WTC11 (cell line): ENCODE data around the gene NR0B2. TPM values are rescaled to one million over a fixed set of nuclear protein-coding genes. Genes with fewer than 3 reads are reported as not detected.

Experiments used
- AR ChIP-seq: fragments of 250-450 bp; sonication (Bioruptor Pico); IDR thresholded peaks from 2 replicates; pipeline ENCODE4 v1.9.0; 2021; ENCODE audit warnings: mild to moderate bottlenecking
- ARID4B ChIP-seq: sonication (generic); formaldehyde crosslinking; IDR thresholded peaks from 2 replicates; pipeline ENCODE4 v1.8.0; 2023; ENCODE audit warnings: missing genetic modification reagents, mild to moderate bottlenecking, borderline replicate concordance
- FOXK1 ChIP-seq: sonication (generic); formaldehyde crosslinking; IDR thresholded peaks from 2 replicates; pipeline ENCODE4 v1.8.0; 2022; ENCODE audit warnings: mild to moderate bottlenecking, moderate library complexity, missing genetic modification reagents
- FOXP1 ChIP-seq: sonication (generic); formaldehyde crosslinking; IDR thresholded peaks from 2 replicates; pipeline ENCODE4 v1.8.0; 2022; ENCODE audit warnings: missing genetic modification reagents, mild to moderate bottlenecking, moderate library complexity, borderline replicate concordance
- GABPB1 ChIP-seq: sonication (generic); formaldehyde crosslinking; IDR thresholded peaks from 2 replicates; pipeline ENCODE4 v1.8.1; 2023; ENCODE audit warnings: mild to moderate bottlenecking, missing genetic modification reagents
- GRHL2 ChIP-seq: fragments of 250-450 bp; sonication (Bioruptor Pico); IDR thresholded peaks from 2 replicates; pipeline ENCODE4 v1.8.0; 2022; ENCODE audit warnings: mild to moderate bottlenecking, moderate library complexity; ENCODE audit not compliant: insufficient replicate concordance, severe bottlenecking
- HMGA2 ChIP-seq: fragments of 250-450 bp; sonication (Bioruptor Pico); IDR thresholded peaks from 2 replicates; pipeline ENCODE4 v1.4.0; 2021; ENCODE audit warnings: mild to moderate bottlenecking, moderate library complexity
- HMGXB4 ChIP-seq: sonication (generic); formaldehyde crosslinking; IDR thresholded peaks from 2 replicates; pipeline ENCODE4 v1.8.1; 2023; ENCODE audit warnings: mild to moderate bottlenecking, moderate library complexity, missing genetic modification reagents
- IRF1 ChIP-seq: sonication (generic); formaldehyde crosslinking; IDR thresholded peaks from 2 replicates; pipeline ENCODE4 v1.8.0; 2023; ENCODE audit warnings: missing genetic modification reagents
- MYBL2 ChIP-seq: sonication (generic); formaldehyde crosslinking; IDR thresholded peaks from 2 replicates; pipeline ENCODE4 v1.8.1; 2023; ENCODE audit warnings: mild to moderate bottlenecking, moderate library complexity, missing genetic modification reagents
- NFATC4 ChIP-seq: fragments of 250-450 bp; sonication (Bioruptor Pico); IDR thresholded peaks from 2 replicates; pipeline ENCODE4 v1.9.0; 2021; ENCODE audit warnings: mild to moderate bottlenecking
- NFE2L1 ChIP-seq: sonication (generic); formaldehyde crosslinking; IDR thresholded peaks from 2 replicates; pipeline ENCODE4 v1.8.1; 2023; ENCODE audit warnings: missing genetic modification reagents
- RELA ChIP-seq: sonication (generic); formaldehyde crosslinking; IDR thresholded peaks from 2 replicates; pipeline ENCODE4 v1.8.1; 2022; ENCODE audit warnings: missing genetic modification reagents, mild to moderate bottlenecking, borderline replicate concordance
- SMAD3 ChIP-seq: sonication (generic); formaldehyde crosslinking; IDR thresholded peaks from 2 replicates; pipeline ENCODE4 v1.8.0; 2022; ENCODE audit warnings: missing genetic modification reagents, mild to moderate bottlenecking, borderline replicate concordance
- SOX15 ChIP-seq: fragments of 250-450 bp; sonication (Bioruptor Pico); IDR thresholded peaks from 2 replicates; pipeline ENCODE4 v1.9.0; 2021; ENCODE audit warnings: mild to moderate bottlenecking
- TCF7 ChIP-seq: sonication (generic); formaldehyde crosslinking; IDR thresholded peaks from 2 replicates; pipeline ENCODE4 v1.8.0; 2022; ENCODE audit warnings: mild to moderate bottlenecking, low read depth, missing genetic modification reagents, moderate library complexity
- TEAD1 ChIP-seq: sonication (generic); formaldehyde crosslinking; IDR thresholded peaks from 2 replicates; pipeline ENCODE4 v1.8.0; 2022; ENCODE audit warnings: mild to moderate bottlenecking, missing genetic modification reagents
- ZNF121 ChIP-seq: sonication (generic); formaldehyde crosslinking; IDR thresholded peaks from 2 replicates; pipeline ENCODE4 v1.8.0; 2023; ENCODE audit warnings: missing genetic modification reagents
- ZNF232 ChIP-seq: sonication (generic); formaldehyde crosslinking; IDR thresholded peaks from 2 replicates; pipeline ENCODE4 v1.8.0; 2022; ENCODE audit warnings: mild to moderate bottlenecking, missing genetic modification reagents
- ZNF263 ChIP-seq: sonication (generic); formaldehyde crosslinking; IDR thresholded peaks from 2 replicates; pipeline ENCODE4 v1.8.1; 2022; ENCODE audit warnings: low read depth, mild to moderate bottlenecking, moderate library complexity, missing genetic modification reagents
- ZNF396 ChIP-seq: fragments of 250-450 bp; sonication (Bioruptor Pico); IDR thresholded peaks from 2 replicates; pipeline ENCODE4 v1.8.0; 2021; ENCODE audit warnings: mild to moderate bottlenecking, moderate library complexity, borderline replicate concordance
- ZNF671 ChIP-seq: fragments of 250-450 bp; sonication (Bioruptor Pico); IDR thresholded peaks from 2 replicates; pipeline ENCODE4 v1.8.0; 2021; ENCODE audit warnings: mild to moderate bottlenecking
- total RNA-seq: library from RNA; stranded (reverse); gene quantifications from 3 replicates; pipeline ENCODE4 v1.2.3, GENCODE V29; 2021
- TF ChIP-seq, protein P1 (sequence below): sonication (generic); formaldehyde crosslinking; IDR thresholded peaks from 2 replicates; pipeline ENCODE4 v1.8.1; 2023; ENCODE audit warnings: mild to moderate bottlenecking, missing genetic modification reagents, moderate library complexity
- TF ChIP-seq, protein P2 (sequence below): sonication (generic); formaldehyde crosslinking; IDR thresholded peaks from 2 replicates; pipeline ENCODE4 v1.8.0; 2022; ENCODE audit warnings: mild to moderate bottlenecking, missing genetic modification reagents
- TF ChIP-seq, protein P3 (sequence below): sonication (generic); formaldehyde crosslinking; IDR thresholded peaks from 2 replicates; pipeline ENCODE4 v1.8.1; 2022; ENCODE audit warnings: mild to moderate bottlenecking, missing genetic modification reagents, moderate library complexity, borderline replicate concordance

Gene NR0B2
- total RNA-seq, 1 experiment from 2014 or later, result not detected

GRCh38 chr1:26921540-26922430 lies 8.0 kb upstream of the NR0B2 start, which contains the start of gene NUDC (continued):
- TF ChIP-seq NFE2L1 (CRISPR knock-in tag), result peak; percentile 88
- TF ChIP-seq ZNF263 (CRISPR knock-in tag), result no peak
- TF ChIP-seq, protein P1, sequence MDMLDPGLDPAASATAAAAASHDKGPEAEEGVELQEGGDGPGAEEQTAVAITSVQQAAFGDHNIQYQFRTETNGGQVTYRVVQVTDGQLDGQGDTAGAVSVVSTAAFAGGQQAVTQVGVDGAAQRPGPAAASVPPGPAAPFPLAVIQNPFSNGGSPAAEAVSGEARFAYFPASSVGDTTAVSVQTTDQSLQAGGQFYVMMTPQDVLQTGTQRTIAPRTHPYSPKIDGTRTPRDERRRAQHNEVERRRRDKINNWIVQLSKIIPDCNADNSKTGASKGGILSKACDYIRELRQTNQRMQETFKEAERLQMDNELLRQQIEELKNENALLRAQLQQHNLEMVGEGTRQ (CRISPR knock-in tag), result no peak
- 0 out of 2 replicates have a peak, but pooled peaks have one; percentile 31 for TF ChIP-seq GABPB1 (CRISPR knock-in tag)
- TF ChIP-seq RELA (CRISPR knock-in tag), result no peak
- TF ChIP-seq ARID4B, result peak; percentile 97
- peak; percentile 43; the same call in 1 of the 2 replicates for TF ChIP-seq ZNF121
- no peak for TF ChIP-seq SOX15 (CRISPR knock-in tag)
- TF ChIP-seq ZNF671 (CRISPR knock-in tag), result no peak
- TF ChIP-seq FOXP1 (CRISPR knock-in tag), result peak; percentile 93
- TF ChIP-seq, protein P2, sequence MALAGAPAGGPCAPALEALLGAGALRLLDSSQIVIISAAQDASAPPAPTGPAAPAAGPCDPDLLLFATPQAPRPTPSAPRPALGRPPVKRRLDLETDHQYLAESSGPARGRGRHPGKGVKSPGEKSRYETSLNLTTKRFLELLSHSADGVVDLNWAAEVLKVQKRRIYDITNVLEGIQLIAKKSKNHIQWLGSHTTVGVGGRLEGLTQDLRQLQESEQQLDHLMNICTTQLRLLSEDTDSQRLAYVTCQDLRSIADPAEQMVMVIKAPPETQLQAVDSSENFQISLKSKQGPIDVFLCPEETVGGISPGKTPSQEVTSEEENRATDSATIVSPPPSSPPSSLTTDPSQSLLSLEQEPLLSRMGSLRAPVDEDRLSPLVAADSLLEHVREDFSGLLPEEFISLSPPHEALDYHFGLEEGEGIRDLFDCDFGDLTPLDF (CRISPR knock-in tag), result no peak
- TF ChIP-seq GRHL2, result no peak
- TF ChIP-seq, protein P3, sequence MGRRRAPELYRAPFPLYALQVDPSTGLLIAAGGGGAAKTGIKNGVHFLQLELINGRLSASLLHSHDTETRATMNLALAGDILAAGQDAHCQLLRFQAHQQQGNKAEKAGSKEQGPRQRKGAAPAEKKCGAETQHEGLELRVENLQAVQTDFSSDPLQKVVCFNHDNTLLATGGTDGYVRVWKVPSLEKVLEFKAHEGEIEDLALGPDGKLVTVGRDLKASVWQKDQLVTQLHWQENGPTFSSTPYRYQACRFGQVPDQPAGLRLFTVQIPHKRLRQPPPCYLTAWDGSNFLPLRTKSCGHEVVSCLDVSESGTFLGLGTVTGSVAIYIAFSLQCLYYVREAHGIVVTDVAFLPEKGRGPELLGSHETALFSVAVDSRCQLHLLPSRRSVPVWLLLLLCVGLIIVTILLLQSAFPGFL (CRISPR knock-in tag), result no peak
- no peak for TF ChIP-seq AR (CRISPR knock-in tag)
- TF ChIP-seq FOXK1 (CRISPR knock-in tag), result peak; percentile 82
- TF ChIP-seq TCF7, result no peak; the same call in 1 of the 2 replicates
- peak; percentile 46; the same call in 1 of the 2 replicates for TF ChIP-seq TEAD1
- TF ChIP-seq NFATC4, result no peak
- TF ChIP-seq MYBL2 (CRISPR knock-in tag), result peak; percentile 79
- TF ChIP-seq IRF1 (CRISPR knock-in tag), result peak; percentile 85
- TF ChIP-seq HMGXB4, result peak; percentile 78; the same call in 1 of the 2 replicates
- peak; percentile 57; the same call in 1 of the 2 replicates for TF ChIP-seq SMAD3 (CRISPR knock-in tag)
- TF ChIP-seq HMGA2 (CRISPR knock-in tag), result no peak
- no peak for TF ChIP-seq ZNF396 (CRISPR knock-in tag)
- TF ChIP-seq ZNF232 (CRISPR knock-in tag), result peak; percentile 71; the same call in 1 of the 2 replicates
